ENCODE measurements around the gene SLC39A8. TPM values are rescaled to one million over a fixed set of nuclear protein-coding genes. Genes with fewer than 3 reads are reported as not detected.
"Not testable (repeated sequence)": the region's sequence is repeated elsewhere in the genome, so short reads cannot be mapped to it uniquely, and the experiment has no call there.

The SLC39A8 gene
- total RNA-seq, 1 donor, result 14.7 TPM

GRCh38 chr4:102285831-102286230, 59.5 kb downstream of the SLC39A8 start:
- no peak for TF ChIP-seq CTCF (IDR thresholded peaks at IDR 0.05; ENCODE audit: insufficient read depth, low read length)
- H3K4me3 ChIP-seq (ENCODE audit: low read depth, low read length), result no peak overlapping the region
- DNase-seq (ENCODE audit: low read depth), result peak; percentile 13

- TF ChIP-seq CTCF (IDR thresholded peaks at IDR 0.05; ENCODE audit: insufficient read depth, low read length), result no peak
- H3K4me3 ChIP-seq (ENCODE audit: low read depth, low read length), result no peak overlapping the region
- no peak for DNase-seq (ENCODE audit: low read depth)
Observed at GRCh38 chr4:102281171-102281839, 64.0 kb downstream of the SLC39A8 start.

GRCh38 chr4:102273317-102273716, 72.0 kb downstream of the SLC39A8 start:
- H3K4me3 ChIP-seq (ENCODE audit: low read depth, low read length); DNase-seq (ENCODE audit: low read depth): not testable (repeated sequence)

GRCh38 chr4:102272318-102272717, 73.0 kb downstream of the SLC39A8 start:
- no peak for TF ChIP-seq CTCF (IDR thresholded peaks at IDR 0.05; ENCODE audit: insufficient read depth, low read length)
- DNase-seq (ENCODE audit: low read depth), result no peak
- no peak overlapping the region for H3K4me3 ChIP-seq (ENCODE audit: low read depth, low read length)

GRCh38 chr4:102268355-102268754, 76.9 kb downstream of the SLC39A8 start:
- TF ChIP-seq CTCF (IDR thresholded peaks at IDR 0.05; ENCODE audit: insufficient read depth, low read length), result no peak

GRCh38 chr4:102263024-102263787, 82.1 kb downstream of the SLC39A8 start:
- no peak overlapping the region for H3K4me3 ChIP-seq (ENCODE audit: low read depth, low read length)
- peak; percentile 70 for DNase-seq (ENCODE audit: low read depth)
- peak; percentile 52 for TF ChIP-seq CTCF (IDR thresholded peaks at IDR 0.05; ENCODE audit: insufficient read depth, low read length)

More at GRCh38 chr4:102268355-102268754, 76.9 kb downstream of the SLC39A8 start:
- H3K4me3 ChIP-seq (ENCODE audit: low read depth, low read length), result no peak overlapping the region
- DNase-seq (ENCODE audit: low read depth), result no peak

GRCh38 chr4:102259702-102260101, 85.6 kb downstream of the SLC39A8 start:
- H3K4me3 ChIP-seq (ENCODE audit: low read depth, low read length), result no peak overlapping the region
- no peak for DNase-seq (ENCODE audit: low read depth)
- no peak for TF ChIP-seq CTCF (IDR thresholded peaks at IDR 0.05; ENCODE audit: insufficient read depth, low read length)

All from fibroblast of the aortic adventitia (primary cell).